HepG2 (cell line): Measurements from ENCODE around the gene UBE2I. TPM values are rescaled to one million over a fixed set of nuclear protein-coding genes. Genes with fewer than 3 reads are reported as not detected.

ENCODE experiments used
- HMGXB4 ChIP-seq, 2 experiments: sonication (generic) in 1 of 2; formaldehyde crosslinking in 1 of 2; IDR thresholded peaks; 2 replicates each; pipeline versions ENCODE4 v1.4.0 to v1.6.1; 2018 to 2020; ENCODE audit warnings: missing genetic modification reagents in 2 of 2, borderline replicate concordance in 1 of 2, low read depth in 1 of 2, mild to moderate bottlenecking in 1 of 2, missing biosample characterization in 1 of 2
- JUN ChIP-seq: sonication (generic); formaldehyde crosslinking; IDR thresholded peaks from 2 replicates; pipeline ENCODE4 v1.4.0; 2020; ENCODE audit warnings: mild to moderate bottlenecking, missing genetic modification reagents
- KAT8 ChIP-seq: IDR thresholded peaks from 2 replicates; pipeline ENCODE4 v1.6.1; 2016; ENCODE audit warnings: missing genetic modification reagents, missing compliant biosample characterization
- MXD3 ChIP-seq: IDR thresholded peaks from 2 replicates; pipeline ENCODE4 v1.6.1; 2016; ENCODE audit warnings: mild to moderate bottlenecking, missing biosample characterization, missing genetic modification reagents
- ZBTB21 ChIP-seq: sonication (generic); formaldehyde crosslinking; IDR thresholded peaks from 2 replicates; pipeline ENCODE4 v1.4.0; 2020; ENCODE audit warnings: missing genetic modification reagents
- ZNF318 ChIP-seq: sonication (generic); formaldehyde crosslinking; IDR thresholded peaks from 2 replicates; pipeline ENCODE4 v1.4.0; 2020; ENCODE audit warnings: mild to moderate bottlenecking, missing genetic modification reagents
- ZNF891 ChIP-seq: sonication (generic); formaldehyde crosslinking; IDR thresholded peaks from 2 replicates; pipeline ENCODE4 v1.5.0; 2020; ENCODE audit warnings: mild to moderate bottlenecking, missing genetic modification reagents
- polyA plus RNA-seq, 8 experiments: library from polyadenylated mRNA; depleted of rRNA in 3 of 8; stranded (reverse) in 7 of 8; unstranded in 1 of 8; fragments of >200 nt; fragmentation: Illumina TruSeq in 4 of 8; extraction: Trizol in 4 of 8; gene quantifications; 2 replicates each; pipeline versions ENCODE4 v1.2.1 to v1.2.3, GENCODE V29; 2011 to 2016; ENCODE audit warnings: low read depth in 4 of 8, missing spikeins in 1 of 8, mixed read lengths in 1 of 8; ENCODE audit not compliant: insufficient read depth in 1 of 8
- total RNA-seq, 5 experiments: library from RNA; depleted of rRNA; stranded (reverse); fragments of >200 nt; fragmentation: Illumina TruSeq; extraction: Trizol; gene quantifications; 2 replicates each; pipeline ENCODE4 v1.2.3, GENCODE V29; 2016; ENCODE audit warnings: low read depth in 1 of 5
- TF ChIP-seq, protein P1 (sequence below): sonication (generic); formaldehyde crosslinking; IDR thresholded peaks from 2 replicates; pipeline ENCODE4 v1.4.0; 2020; ENCODE audit warnings: missing genetic modification reagents

The UBE2I gene
- total and polyA plus RNA-seq, 2 of the 13 experiments (the other 11 are each of a cell fraction or from before 2014, with no cell fraction given): 75.8 to 98.9 TPM

DNA sequence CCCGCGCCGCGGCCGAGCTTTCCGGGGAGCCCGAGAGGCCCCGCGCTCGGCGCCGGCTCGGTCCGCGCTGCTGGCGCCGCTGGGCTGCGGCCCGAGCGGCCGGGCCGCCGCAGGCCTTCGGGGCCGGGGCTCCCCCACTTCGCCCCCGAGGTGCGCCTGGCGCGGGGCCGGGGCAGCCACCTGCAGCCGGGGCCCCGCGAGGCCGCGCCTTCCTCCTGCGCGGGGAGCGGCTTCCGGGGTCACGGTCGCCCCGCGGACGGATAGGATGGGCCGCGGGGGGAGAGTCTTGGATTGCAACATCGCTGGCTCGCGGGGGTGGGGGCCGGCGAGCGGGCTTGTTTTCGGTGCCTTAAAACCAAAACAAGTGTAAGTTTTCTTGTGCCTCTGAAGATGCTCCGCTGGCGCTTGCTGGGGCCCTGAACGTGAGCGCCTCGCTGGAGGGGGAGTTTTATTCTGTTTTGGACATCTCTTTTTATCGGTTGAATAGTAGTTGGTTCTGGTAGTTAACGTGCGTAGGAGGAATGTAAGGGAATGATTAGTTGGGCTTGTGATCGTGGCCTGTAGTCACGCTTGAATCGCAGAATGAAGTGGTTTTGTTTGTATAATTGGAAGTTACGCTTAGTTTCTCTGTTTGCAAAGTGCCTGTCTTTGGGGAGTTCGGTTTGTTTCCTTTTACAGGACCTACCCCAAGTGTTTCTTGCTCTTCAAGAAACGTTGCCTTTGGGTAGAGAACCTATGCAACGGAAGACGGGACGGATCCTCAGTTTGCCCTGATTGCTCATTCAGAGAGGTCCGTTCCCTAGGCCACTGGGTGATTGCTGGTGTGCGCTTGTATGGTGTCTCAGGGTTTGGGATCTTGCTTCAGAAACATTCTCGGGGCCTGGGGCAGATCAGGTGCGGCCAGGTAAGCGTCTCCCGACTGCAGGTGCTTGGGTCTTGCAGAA lies 724 bp downstream of the UBE2I start (continued):
- TF ChIP-seq ZNF318 (CRISPR knock-in tag): no peak
- TF ChIP-seq MXD3 (CRISPR knock-in tag): 0 out of 2 replicates have a peak, but pooled peaks have one; percentile 39
- 0 out of 2 replicates have a peak, but pooled peaks have one; percentile 12 for TF ChIP-seq KAT8 (CRISPR knock-in tag)
- TF ChIP-seq, protein P1, sequence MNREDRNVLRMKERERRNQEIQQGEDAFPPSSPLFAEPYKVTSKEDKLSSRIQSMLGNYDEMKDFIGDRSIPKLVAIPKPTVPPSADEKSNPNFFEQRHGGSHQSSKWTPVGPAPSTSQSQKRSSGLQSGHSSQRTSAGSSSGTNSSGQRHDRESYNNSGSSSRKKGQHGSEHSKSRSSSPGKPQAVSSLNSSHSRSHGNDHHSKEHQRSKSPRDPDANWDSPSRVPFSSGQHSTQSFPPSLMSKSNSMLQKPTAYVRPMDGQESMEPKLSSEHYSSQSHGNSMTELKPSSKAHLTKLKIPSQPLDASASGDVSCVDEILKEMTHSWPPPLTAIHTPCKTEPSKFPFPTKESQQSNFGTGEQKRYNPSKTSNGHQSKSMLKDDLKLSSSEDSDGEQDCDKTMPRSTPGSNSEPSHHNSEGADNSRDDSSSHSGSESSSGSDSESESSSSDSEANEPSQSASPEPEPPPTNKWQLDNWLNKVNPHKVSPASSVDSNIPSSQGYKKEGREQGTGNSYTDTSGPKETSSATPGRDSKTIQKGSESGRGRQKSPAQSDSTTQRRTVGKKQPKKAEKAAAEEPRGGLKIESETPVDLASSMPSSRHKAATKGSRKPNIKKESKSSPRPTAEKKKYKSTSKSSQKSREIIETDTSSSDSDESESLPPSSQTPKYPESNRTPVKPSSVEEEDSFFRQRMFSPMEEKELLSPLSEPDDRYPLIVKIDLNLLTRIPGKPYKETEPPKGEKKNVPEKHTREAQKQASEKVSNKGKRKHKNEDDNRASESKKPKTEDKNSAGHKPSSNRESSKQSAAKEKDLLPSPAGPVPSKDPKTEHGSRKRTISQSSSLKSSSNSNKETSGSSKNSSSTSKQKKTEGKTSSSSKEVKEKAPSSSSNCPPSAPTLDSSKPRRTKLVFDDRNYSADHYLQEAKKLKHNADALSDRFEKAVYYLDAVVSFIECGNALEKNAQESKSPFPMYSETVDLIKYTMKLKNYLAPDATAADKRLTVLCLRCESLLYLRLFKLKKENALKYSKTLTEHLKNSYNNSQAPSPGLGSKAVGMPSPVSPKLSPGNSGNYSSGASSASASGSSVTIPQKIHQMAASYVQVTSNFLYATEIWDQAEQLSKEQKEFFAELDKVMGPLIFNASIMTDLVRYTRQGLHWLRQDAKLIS (CRISPR knock-in tag): no peak
- TF ChIP-seq ZBTB21 (CRISPR knock-in tag): no peak
- TF ChIP-seq HMGXB4 (CRISPR knock-in tag; IDR thresholded peaks at IDR 0.05; ENCODE audit: borderline replicate concordance in 1 of 2, low read depth in 1 of 2): 0 out of 4 replicates have a peak, but pooled peaks of 1 of the 2 experiments have one; percentile 18
- TF ChIP-seq ZNF891 (CRISPR knock-in tag): no peak
- TF ChIP-seq JUN (CRISPR knock-in tag): no peak
